ENCODE results near the gene ERH.

- TF ChIP-seq ZBTB7A (IDR thresholded peaks at IDR 0.05; ENCODE audit: low read depth) (no peak), CEBPB (IDR thresholded peaks at IDR 0.05) (0 out of 2 replicates have a peak, but pooled peaks have one; percentile 20), FOXM1 (IDR thresholded peaks at IDR 0.05; ENCODE audit: borderline replicate concordance, low read depth) (peak; percentile 42), TAF1 (IDR thresholded peaks at IDR 0.05; ENCODE audit: low read depth) (peak; percentile 89), NFIC (IDR thresholded peaks at IDR 0.05) (no peak), MAX (IDR thresholded peaks at IDR 0.05) (peak; percentile 43)
- TF ChIP-seq, protein P1, sequence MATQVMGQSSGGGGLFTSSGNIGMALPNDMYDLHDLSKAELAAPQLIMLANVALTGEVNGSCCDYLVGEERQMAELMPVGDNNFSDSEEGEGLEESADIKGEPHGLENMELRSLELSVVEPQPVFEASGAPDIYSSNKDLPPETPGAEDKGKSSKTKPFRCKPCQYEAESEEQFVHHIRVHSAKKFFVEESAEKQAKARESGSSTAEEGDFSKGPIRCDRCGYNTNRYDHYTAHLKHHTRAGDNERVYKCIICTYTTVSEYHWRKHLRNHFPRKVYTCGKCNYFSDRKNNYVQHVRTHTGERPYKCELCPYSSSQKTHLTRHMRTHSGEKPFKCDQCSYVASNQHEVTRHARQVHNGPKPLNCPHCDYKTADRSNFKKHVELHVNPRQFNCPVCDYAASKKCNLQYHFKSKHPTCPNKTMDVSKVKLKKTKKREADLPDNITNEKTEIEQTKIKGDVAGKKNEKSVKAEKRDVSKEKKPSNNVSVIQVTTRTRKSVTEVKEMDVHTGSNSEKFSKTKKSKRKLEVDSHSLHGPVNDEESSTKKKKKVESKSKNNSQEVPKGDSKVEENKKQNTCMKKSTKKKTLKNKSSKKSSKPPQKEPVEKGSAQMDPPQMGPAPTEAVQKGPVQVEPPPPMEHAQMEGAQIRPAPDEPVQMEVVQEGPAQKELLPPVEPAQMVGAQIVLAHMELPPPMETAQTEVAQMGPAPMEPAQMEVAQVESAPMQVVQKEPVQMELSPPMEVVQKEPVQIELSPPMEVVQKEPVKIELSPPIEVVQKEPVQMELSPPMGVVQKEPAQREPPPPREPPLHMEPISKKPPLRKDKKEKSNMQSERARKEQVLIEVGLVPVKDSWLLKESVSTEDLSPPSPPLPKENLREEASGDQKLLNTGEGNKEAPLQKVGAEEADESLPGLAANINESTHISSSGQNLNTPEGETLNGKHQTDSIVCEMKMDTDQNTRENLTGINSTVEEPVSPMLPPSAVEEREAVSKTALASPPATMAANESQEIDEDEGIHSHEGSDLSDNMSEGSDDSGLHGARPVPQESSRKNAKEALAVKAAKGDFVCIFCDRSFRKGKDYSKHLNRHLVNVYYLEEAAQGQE (IDR thresholded peaks at IDR 0.05; ENCODE audit: low read depth): peak; percentile 55
Observed at GRCh38 chr14:69398053-69398817, at the start of gene ERH, which contains the start of gene SLC39A9.
